ENCODE measurements around the gene ANKRD26.

- TF ChIP-seq TAF1 (conservative IDR thresholded peaks at IDR 0.05), result no peak
- TF ChIP-seq GABPA (IDR thresholded peaks at IDR 0.05 in 1 of 2, conservative IDR thresholded peaks at IDR 0.05 in 1 of 2), result no peak
- TF ChIP-seq ATF3 (IDR thresholded peaks at IDR 0.05), result no peak
- TF ChIP-seq CTCF (IDR thresholded peaks at IDR 0.05; ENCODE audit: low read depth, low read length, missing input control), result no peak
- TF ChIP-seq YY1 (IDR thresholded peaks at IDR 0.05), result no peak
- TF ChIP-seq REST (IDR thresholded peaks at IDR 0.05), result no peak
- no peak for TF ChIP-seq FOXA1 (IDR thresholded peaks at IDR 0.05)
- no peak for TF ChIP-seq JUND (IDR thresholded peaks at IDR 0.05)
- TF ChIP-seq RAD21 (IDR thresholded peaks at IDR 0.05), result no peak
Measured at GRCh38 chr10:26987851-26988250, 112.4 kb downstream of the ANKRD26 start.

All from liver (tissue), 3 donors.